GM21515 (cell line): ENCODE measurements around the gene ABR.
"Not testable (repeated sequence)": the region's sequence is repeated elsewhere in the genome, so short reads cannot be mapped to it uniquely, and the experiment has no call there.

Source experiments
- ATAC-seq: cut with Tn5 transposase; IDR thresholded peaks from one replicate; pipeline ENCODE4 v1.9.1; 2021; ENCODE audit not compliant: unreplicated experiment

The ABR gene

GRCh38 chr17:1050996-1051925 is 128.5 kb downstream of the ABR start:
- no peak for ATAC-seq

- ATAC-seq, result no peak
Observed at GRCh38 chr17:1050246-1050995, 129.4 kb downstream of the ABR start.

- no peak for ATAC-seq
Observed at GRCh38 chr17:1049446-1050225, 130.1 kb downstream of the ABR start.

GRCh38 chr17:1048516-1049115 is 131.2 kb downstream of the ABR start:
- ATAC-seq, result not testable (repeated sequence)

GRCh38 chr17:1047879-1048470 is 131.8 kb downstream of the ABR start:
- ATAC-seq, result no peak

- ATAC-seq, result no peak
Observed at GRCh38 chr17:1047177-1047878, 132.5 kb downstream of the ABR start.

GRCh38 chr17:1045456-1045855 is 134.3 kb downstream of the ABR start:
- ATAC-seq, result no peak

GRCh38 chr17:1044387-1045009 is 135.3 kb downstream of the ABR start:
- not testable (repeated sequence) for ATAC-seq

- ATAC-seq, result no peak
Observed at GRCh38 chr17:1043601-1044251, 136.1 kb downstream of the ABR start.

- no peak for ATAC-seq
Observed at GRCh38 chr17:1042486-1042885, 137.3 kb downstream of the ABR start.

- no peak for ATAC-seq
Observed at GRCh38 chr17:1041746-1042145, 138.0 kb downstream of the ABR start.

GRCh38 chr17:1040216-1040600 is 139.6 kb downstream of the ABR start:
- ATAC-seq, result no peak

GRCh38 chr17:1039511-1040215 is 140.1 kb downstream of the ABR start:
- ATAC-seq, result no peak

- ATAC-seq, result no peak
Observed at GRCh38 chr17:1039123-1039507, 140.7 kb downstream of the ABR start.

- ATAC-seq, result no peak
Observed at GRCh38 chr17:1038459-1039122, 141.2 kb downstream of the ABR start.

- ATAC-seq, result no peak
Observed at GRCh38 chr17:1037238-1037879, 142.4 kb downstream of the ABR start.

GRCh38 chr17:1036845-1037237 is 142.9 kb downstream of the ABR start:
- no peak for ATAC-seq
